Fibroblast of skin of left quadriceps (primary cell): ENCODE data around the gene FAM117B.
A peak's percentile ranks its signal among the peaks of the same experiment; 100 is the strongest.
"Not testable (repeated sequence)": the region's sequence is repeated elsewhere in the genome, so short reads cannot be mapped to it uniquely, and the experiment has no call there.

Source experiments
- DNase-seq, 2 experiments: peaks; one replicate each; pipeline ENCODE4 v3.0.0-alpha.2; 2013; ENCODE audit warnings: low read depth in 2 of 2

Gene FAM117B

DNA sequence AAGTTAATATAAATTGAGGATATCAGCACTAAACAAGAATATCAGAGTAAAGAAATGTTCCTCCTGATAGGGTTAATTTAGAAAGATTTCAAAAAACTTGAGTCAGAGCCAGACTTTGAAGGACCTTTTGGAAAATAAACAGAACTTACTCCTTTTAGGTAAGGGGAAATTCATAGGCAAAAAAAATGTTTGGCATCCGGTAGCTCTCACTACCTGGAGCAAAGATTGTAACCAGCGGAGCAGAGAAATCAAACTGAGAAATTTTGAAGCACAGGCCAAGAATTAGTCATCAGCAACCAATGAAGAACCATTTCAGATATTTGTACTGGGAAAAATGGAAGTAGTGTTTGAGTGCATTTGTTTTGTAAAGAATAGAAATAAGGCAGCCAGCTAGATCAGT lies 123.8 kb downstream of the FAM117B start:
- no peak for DNase-seq

DNA sequence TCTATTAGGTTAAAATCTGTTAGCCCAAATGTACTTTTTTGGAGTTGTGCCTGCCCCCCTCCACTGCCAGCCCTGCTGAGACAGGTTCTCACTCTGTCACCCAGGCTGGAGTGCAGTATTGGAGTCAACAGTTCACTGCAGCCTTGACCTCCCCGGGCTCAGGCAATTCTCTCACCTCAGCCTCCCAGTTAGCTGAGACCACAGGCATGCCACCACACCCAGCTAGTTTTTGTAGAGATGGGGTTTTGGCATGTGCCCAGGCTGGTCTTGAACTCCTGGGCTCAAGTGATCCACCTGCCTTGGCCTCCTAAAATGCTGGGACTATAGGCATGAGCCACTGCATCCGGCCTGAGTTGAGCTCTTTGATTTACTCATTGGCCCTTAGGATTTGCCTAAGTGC lies 126.1 kb downstream of the FAM117B start:
- DNase-seq = no peak

- no peak for DNase-seq
Measured at GRCh38 chr2:202762556-202762955, 127.8 kb downstream of the FAM117B start.

DNA sequence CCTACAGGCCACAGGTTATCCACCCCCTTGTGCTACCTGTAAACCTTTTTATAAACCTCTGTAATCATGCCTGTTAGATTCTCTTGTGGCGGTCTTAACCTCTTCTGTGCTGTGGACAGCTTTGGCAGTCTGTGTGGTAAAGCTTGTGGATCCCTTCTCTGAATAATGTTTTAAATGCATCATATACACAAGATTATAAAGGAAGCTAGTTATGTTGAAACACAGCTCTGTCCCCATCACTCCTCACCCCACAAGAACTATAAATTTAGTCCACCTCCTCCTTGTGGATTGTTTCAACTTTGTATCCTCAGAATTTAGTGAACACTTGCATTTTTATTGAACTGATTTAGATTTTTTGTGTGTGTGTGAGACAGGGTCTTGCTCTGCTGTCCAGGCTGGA lies 129.1 kb downstream of the FAM117B start:
- DNase-seq = no peak

DNA sequence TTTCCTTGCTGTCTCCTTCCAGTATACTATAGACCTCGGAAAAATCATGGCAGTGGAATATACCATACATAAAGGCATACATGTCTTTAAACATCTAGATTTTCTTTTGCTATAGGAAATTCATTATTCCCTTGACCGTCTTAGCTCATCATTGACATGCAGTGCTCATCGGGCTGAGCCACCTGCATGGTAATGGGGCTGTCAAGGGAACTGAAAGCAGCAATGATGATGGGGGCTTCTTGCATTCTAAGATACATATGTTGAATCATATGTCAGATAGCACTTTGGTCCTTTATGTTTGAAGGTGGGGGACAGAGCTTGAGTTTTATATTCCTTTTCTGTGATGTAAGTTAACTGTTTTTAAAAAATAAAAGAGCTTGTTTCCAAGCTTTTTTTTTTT lies 130.2 kb downstream of the FAM117B start:
- DNase-seq = no peak

GRCh38 chr2:202765436-202765835 lies 130.7 kb downstream of the FAM117B start:
- no peak for DNase-seq

GRCh38 chr2:202768273-202768672 lies 133.5 kb downstream of the FAM117B start:
- no peak for DNase-seq

DNA sequence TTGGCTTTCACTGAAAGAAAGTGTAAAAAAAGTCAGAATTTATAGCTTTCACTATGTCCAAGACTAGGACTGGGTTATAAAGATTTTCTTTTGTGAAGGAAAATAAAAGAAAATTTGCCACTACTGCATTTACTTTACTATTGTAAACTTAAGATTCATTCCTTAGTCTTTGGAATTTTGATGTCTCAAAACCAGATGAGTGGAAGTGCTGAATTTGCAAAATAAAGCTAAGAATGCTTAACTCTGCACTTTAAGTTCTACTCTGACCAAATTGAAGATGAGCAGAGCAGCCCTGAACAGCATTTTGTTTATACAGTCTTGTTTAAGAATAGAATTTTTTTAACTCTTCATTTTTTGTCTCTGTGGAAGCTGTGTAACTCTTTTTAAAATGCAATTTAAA lies 134.4 kb downstream of the FAM117B start:
- DNase-seq = no peak

GRCh38 chr2:202771336-202771735 lies 136.6 kb downstream of the FAM117B start:
- DNase-seq = no peak

GRCh38 chr2:202771741-202772460 lies 137.1 kb downstream of the FAM117B start:
- DNase-seq = no peak

DNA sequence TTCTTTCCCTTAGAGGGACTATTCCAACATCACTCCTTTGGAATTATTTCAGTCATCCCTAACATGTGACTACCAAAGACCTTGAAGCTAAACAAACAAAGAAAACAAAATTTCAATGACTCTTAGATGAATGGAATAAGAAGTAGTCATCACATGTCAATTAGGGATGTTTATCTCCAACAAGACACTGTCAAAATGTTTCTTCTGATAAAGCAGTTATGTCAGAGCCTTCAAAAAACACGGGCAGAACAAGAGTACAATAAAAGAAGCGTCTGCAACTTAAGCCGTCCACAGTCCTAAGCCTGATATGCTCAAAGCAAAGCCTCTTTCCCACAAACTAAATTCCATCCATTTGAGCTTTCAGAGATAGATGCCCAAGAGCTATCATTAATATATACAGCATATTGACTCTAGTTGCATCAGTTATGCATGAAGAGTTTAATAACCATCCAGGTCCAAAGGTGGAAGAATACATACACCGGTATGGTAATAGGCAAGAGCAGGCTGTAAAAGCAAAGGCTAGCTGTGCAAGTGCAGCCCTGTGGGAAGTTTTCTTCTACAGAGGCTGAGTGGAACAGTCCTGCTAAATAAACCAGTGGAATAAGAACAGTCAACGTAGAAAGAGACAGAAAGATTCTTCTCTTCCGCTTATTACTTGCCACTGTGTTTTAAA lies 138.7 kb downstream of the FAM117B start:
- no peak for DNase-seq

DNA sequence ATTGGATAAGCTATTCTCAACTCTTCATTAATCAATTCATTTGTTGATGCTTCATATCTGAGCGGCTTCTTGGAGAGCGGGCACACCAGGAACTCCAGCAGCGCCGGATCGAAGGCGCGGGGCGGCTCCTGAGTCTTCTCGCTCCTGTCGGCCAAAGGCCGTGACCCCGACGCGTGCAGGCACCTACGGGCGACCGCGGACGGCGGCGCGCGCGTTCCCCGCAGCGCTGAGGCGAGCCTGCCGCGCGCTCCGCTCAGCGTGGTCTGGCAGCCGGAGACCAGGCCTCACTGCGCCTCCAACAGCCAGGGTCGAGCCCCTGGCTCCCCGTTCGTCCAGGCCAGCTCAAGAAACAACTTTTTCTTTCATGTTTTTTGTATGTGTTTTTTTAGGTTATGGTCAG lies 139.3 kb downstream of the FAM117B start:
- no peak for DNase-seq

DNA sequence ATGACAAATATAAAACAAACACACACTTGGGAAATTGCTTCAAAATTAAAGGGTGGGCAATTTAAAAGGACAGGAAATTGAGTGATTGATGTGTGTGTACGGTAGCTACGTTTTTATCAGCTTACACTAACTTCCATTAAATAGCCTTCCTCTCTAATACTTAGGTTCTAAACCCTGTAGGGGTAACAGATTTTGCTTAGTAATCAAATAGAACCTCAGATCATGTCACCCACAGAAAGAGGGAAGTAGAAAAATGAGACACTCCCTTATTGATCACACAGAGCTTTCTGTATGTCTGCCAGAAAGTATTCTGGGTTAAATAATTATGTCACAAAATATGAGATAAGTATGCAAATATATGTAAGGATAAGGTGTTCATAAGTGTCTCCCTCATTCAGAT lies 143.4 kb downstream of the FAM117B start:
- no peak for DNase-seq

GRCh38 chr2:202780514-202781021 lies 145.8 kb downstream of the FAM117B start:
- no peak for DNase-seq

DNA sequence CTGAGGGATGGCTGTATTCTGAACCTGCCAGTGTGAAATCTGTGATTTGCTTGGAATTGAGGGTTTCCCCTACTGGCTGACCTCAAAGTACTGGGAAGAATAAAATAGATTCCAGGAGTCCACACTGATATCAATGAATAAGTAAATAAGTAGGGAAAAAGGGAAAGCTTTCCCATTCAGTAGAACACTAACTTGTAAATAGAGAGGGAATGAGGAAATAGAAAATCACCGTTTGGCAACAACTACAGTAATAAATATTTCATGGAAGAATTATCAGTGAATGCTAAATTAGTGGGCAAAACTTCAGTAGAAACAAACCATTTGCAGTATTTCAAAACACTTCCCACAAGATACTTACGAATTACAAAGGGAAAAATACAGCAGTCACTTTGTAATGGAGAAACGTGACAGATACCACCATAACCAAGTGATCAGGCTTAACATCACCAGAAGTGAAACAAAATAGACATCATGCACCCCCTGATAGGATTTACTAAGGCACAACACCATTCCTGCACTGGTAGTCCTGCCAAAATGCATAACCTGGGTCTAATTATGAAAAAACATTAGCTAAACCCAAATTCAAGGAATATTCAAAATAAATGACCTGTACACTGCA lies 148.3 kb downstream of the FAM117B start:
- DNase-seq = no peak

- DNase-seq = no peak
Measured at GRCh38 chr2:202786842-202787241, 152.1 kb downstream of the FAM117B start.

DNA sequence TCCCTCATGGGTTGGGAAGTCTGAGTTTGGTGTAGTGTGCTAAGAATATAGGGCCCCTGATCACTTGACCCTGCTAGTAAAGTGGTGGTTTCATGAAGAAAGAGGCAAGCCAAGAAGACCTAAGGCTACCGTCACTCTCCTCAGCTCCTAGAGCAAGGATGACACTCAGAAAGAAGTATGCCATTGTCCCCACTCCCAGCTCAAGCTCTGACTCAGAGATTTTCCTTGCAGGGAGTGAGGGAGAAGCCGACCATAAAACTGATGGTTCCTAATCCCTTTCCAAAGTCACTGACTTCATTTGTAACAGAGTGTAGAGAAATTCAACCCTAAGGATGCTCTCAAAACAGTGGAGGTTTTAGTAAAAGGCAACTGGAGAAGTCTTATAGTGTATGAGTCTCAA lies 155.9 kb downstream of the FAM117B start:
- DNase-seq = no peak

GRCh38 chr2:202797944-202798343 lies 163.2 kb downstream of the FAM117B start:
- DNase-seq = no peak

DNA sequence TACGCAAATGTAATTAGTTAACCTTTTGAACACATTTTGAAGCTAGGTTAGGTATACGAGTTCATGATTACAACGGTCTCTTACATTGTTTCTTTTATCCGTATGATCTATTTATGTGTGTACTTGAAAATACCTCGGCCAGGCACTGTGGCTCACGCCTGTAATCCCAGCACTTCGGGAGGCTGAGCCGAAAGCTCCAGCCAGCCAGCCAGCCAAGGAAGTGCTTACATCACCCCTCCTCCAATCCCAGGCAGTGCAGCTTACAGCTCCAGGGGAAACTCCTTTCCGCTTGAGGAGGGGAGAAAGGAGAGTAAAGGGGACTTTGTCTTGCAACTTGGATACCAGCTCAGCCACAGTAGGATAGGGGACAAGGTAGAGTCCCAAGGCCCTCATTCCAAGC lies 171.1 kb downstream of the FAM117B start:
- not testable (repeated sequence) for DNase-seq

GRCh38 chr2:202807431-202808138 lies 172.8 kb downstream of the FAM117B start:
- DNase-seq = peak; percentile 10 to 20

GRCh38 chr2:202808754-202809153 lies 174.0 kb downstream of the FAM117B start:
- DNase-seq = no peak

DNA sequence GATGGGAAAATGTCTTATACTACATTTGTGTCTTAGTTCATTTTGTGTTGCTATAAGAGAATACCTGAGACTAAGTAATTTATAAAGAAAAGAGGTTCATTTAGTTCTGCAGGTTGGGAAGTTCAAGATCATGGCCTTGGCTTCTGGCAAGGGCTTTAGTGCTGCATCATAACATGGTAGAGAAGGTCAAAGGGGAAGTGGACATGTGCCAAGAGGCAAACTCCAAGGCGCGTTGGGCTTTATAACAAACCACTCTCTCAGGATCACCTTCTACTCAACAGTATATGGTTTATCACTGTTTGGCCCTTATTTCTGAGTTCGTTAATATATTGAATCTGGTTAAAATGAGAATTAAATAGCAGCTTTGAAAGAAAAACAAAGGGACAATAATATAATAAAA lies 178.6 kb downstream of the FAM117B start:
- DNase-seq = no peak
